Stimulated activated CD8-positive, alpha-beta memory T cell treated with anti-CD3 and anti-CD28 coated beads, Interleukin-7, amount 100 ng/mL, for 48 hours (primary cell): ENCODE data around the gene S100A7A.
"Not testable (repeated sequence)": the region's sequence is repeated elsewhere in the genome, so short reads cannot be mapped to it uniquely, and the experiment has no call there.

Experiments
- DNase-seq, 2 donors: peaks; one replicate each; pipeline ENCODE4 v3.0.0-alpha.2; 2020; ENCODE audit warnings: low read depth in 1 of 2; ENCODE audit errors: extremely low read depth in 1 of 2

Gene S100A7A

DNA sequence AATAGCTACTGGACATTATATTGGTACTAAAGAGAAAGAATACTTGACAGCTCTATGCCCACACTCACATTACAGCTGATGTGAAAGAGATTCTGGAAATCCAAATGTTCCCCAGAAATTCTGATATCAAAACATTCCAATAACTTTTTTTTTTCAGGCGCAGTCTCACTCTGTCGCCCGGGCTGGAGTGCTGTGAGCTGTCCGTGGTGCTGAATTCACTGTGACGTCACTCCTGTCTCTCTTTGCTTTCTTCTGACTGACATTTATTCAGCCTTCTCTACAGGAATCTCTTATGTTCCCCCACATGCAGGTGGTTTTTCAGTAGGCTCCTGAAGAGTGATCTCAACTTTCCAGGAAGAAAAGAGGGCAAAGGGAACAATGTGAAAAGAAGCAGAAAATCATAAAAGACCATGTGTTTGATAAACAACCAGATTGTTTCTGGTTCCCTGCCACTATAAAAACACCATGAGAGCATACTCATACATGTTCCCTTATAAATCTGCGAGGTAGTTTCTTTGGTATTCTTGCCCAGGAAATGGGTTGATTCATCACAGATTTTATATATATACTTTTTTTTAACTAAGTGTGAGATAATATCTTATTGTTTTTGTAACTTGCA lies 6.2 kb downstream of the S100A7A start:
- DNase-seq = peak; percentile 20 to 23

DNA sequence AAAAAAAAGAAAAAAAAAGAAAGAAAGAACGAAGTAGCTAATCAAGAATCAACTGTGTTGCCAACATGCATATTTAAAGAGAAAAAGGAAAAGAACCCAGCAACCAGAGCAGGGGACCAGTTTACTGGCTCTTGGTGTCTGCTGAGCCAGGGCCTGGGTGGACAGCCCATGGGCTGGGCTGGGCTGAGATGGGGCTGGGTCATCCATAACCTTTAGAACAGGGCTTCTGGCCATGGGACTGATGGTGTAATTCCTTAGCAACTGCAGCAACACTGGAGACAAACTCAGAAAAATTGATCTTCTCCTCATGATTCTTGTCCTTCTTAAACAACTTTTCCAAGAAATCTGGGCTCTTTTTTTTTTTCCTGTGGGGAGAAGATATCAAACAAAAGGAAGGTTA lies 10.5 kb downstream of the S100A7A start:
- no peak for DNase-seq

DNA sequence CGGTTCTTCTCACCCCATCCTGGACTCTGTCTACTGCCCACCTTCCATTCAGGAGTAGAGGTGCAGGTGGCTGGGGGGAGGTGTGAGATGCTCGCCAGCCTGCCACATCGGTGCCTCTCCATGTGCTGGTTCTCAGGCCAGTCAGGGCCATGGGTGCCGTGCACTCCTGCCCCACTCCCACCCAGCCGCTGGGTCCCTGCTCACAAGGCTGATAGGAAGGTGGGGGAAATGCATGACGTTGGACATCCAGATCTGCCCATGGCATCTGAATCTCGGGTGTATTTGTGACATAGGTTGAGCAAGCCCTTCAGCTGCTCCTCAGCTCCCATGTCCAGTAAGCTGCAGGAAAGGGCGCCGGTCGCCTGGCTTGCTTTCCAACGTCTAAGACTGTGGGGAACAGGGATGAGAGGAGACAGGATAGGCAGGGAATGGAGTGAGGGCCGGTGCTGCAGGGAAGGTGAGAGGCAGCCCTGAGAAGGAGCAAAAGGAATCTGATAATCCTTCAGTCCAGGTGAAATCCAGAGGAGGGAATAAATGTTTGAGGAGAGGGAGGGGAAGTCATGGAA lies 11.8 kb downstream of the S100A7A start:
- no peak for DNase-seq

DNA sequence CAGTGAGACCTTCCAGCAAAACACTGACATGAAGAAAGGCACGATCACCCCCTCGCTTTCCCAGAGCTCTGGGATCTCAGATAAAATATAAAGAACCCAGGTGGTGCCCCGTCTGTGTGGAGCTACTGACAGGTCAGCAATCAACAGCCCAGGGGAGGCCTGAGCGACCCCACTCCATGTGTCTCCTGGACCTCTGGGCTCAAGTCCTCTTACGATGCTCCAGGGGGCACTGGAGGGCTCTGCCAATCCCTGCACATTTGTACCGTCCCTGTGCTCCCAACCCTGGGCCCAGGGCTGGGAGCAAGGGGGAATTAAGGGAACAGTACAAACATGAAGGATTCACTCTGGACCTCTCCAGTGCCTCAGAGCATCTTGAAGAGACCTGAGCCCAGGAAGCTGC lies 12.5 kb downstream of the S100A7A start:
- no peak for DNase-seq

DNA sequence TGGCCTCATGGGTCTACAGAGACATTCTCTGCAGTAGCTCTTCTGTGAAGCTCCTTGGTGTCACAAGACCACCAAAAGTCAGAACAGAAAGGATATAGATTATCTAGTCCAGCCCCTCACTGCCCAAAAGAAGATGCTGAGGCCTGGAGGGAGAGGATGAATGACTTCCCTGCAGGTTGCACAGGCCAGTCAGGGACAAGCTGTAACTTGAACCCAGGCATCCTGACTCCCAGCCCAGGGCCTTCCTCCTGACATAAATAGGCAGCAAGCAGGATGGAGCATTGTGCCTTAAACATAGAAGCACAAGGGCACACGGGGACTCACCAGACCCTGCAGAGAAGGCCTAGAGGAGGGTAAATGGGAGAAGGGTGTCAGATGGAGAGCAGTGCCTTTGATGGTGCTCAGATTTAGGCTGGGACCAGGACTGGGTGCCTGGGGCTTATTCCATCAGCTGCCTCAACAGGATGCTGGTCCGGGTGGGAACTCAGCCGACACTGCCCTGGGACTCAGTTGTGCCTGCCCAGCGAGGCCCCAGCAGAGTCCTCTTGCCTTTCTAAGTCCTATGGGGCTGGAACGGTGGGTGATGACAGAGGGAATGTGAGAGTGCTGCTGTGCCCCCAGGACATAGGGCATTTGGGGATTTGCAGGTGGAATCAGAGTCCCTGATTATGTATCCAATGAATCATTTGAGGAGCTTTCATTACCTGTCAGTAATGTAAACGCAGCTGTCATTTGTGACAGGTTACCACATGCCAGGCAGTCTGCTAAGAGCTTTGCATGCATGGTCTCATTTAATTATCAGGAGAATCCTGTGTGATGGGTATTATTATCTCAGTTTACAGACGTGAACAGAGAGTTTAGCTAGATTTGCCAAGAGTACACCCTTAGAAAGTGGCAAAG lies 13.2 kb downstream of the S100A7A start:
- DNase-seq = no peak

DNA sequence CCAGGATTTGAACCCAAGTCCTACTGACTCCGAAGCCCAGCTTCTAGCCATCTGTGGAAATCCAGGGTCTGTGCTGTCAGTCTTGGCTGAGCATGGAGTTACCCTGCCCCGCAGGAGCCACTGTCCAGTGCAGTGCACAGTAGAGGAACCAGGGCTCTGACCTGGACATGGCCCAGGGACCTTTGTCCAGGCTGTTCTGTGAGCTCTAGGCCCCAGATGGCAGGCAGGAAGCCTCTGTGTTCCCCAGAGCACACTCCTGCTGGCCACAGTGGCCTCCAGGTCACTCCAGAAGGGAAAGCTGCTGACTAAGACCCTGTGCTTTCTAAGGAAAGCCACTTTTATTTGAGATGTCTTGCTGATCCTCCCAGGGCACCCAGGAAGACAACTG lies 13.8 kb downstream of the S100A7A start:
- no peak for DNase-seq

DNA sequence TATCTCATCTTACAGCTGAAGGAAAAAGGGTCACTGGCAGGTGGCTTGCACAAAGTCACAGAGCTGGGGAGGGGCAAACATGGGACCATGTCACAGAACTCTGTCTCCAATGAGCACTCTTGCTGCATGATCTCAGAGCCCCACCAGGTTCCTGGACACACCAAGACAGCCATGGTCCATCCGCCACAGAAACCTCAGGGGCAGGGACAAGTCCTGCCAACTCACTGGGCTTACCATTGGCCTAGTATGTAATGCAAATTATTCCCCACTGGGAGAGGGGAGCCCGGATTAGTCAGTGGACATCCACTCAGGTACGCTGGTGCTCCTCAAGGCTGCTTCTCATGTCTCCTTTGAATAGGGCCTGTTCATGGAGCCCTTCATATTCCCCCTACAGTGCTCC lies 14.2 kb downstream of the S100A7A start:
- DNase-seq = no peak

DNA sequence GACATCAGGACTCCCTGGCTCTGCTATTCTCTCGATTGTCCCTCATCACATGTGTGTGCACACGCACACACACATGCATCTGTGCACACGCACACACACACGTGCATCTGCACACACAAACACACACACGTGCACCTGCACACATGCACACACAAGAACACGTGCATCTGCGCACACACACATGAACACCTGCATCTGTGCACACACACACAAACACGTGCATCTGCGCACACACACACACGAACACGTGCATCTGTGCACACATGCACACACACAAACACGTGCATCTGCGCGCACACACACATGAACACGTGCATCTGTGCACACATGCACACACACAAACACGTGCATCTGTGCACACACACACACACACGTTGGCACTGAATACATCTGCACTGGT lies 14.7 kb downstream of the S100A7A start:
- DNase-seq = no peak

DNA sequence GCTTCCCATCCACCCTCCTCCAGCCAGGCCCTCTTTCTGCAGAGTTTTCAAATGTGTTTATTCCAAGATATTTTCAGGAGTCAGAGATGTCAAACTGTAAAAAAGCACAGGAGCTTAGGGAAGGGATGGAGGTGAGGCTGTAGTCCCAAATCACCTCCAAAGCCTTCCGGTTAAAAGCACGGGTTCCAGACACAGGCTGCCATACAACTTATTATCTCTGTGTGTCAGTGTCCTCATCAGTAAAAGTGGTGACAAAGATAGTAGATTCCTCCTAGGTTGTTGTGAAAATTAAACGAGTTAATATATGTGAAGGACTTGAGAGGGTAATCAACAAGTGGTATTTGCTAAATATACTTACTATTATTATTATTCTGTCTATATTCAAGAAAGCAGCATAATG lies 15.1 kb downstream of the S100A7A start:
- no peak for DNase-seq

DNA sequence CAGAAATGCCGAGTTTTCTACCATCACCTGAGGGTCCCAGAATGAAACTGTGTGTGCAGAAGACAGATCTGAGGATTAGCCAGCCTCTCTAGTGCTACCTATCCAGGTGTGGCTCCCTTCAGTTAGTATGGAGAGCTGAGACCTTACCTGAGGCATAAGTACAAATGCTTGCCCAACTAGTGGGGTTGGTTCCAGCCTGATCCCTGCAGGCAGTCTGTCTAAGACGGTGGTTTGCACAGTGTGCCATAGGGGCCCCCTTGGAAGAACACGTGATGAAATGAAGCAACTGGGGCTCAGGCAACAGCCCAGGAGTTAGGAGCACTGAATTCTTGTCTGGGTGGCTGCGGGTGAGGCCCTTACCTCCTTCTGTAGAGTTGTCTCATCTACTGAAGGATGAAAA lies 15.6 kb downstream of the S100A7A start:
- no peak for DNase-seq

DNA sequence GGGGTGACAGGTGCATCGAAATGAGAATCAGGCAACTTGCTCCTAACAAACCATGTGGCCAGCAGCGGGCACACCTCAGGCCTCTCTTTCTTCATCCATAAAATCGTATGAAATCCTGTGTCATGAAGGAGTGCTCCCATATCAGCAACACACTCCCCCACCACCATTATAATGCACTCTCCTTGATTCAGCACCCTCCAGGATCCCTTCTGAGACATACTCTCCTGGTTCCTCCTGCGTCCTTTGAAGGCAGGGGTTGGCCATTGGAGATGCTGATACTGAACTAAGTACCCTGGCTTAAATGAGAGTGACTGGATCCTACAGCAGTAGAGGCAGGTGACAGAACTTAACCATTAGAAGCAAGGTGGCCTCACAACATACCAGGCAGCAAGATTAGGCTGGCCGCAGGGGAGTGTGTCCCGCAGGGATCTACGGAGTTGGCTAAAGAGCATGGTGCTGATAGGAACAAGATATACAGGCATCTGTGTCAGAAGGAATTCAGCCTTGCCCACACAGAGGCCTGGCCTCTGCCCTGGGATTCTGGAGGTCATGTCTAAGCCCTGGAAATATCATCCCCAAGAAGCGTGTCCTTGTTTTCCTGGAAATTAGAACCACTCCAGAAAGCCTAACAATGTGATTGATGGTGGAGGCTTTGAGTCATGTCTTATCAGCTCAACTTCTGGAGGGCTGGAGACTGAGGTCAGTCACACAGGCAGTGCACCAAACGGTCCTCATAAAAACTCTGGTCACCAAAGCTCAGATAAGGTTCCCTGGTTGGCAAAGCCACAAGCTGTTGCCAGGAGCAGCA lies 16.8 kb downstream of the S100A7A start:
- no peak for DNase-seq

DNA sequence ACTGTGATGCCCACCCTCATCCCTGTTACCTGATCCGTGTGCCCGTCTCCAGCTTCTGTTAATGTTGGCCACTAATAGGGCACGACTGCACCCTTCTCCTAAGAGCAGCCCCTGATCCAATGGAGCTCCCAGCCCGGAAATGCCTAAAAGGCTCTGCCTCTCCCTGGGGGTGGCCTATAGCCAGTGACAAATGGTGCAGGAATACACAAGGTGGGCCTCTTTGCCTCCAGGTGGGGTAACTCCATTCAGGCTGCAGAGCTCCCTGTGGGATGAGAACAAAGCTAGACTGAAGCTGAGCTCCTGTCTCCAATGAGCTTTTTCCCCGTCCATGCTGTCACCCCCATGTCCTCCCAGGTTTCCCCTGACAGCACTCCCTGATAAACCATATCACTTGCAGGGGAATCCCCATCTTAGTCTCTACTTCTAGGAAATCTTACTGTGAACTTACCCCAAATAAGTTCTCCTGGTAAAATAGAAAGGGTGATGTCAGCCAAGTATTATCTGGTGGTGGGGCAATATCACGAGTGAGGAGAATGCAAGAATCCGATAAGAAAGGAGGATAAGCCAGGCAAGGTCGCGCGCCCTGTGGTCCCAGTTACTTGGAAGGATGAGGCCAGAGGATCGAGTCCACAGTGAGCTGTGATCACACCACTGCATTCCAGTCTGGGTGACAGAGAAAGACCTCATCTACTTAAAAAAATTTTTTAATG lies 18.6 kb downstream of the S100A7A start:
- no peak for DNase-seq

DNA sequence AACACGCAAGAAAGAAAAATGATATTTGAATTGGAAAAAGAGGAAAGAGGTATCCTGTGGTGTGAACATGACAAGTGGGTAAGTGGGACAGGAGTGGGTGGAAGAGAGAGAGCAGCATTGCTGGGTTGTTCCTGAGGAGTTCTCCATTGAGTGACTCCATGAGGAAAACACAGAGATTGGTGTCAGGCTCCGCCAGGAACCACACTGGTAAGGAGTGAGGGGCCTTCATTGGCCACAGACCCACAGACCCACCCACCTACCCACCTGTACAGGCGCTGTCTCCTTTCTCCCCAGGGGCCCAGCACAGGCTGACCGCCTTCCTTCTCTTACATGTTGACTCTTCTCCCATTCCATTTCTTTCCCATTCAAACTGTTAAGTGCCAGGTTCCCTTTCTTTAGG lies 20.9 kb downstream of the S100A7A start:
- DNase-seq = no peak

DNA sequence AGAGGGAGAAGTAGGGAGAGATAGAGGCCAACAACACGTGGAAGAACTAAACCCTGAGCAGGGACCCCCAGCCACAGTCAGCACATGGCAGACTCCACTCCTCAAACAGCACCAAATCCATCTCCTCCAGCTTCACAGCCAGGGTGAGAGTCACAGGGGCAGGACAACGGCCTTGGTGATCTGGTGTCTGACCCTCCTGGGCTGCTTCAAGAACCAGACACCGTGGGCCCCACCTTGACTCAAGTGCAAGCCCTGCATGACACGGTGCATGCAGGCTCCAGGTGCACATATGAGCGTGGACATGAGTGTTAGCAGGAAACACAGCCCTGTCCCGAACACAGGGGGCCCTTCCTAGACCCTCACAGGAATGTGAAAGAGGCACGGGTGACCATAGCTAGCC lies 22.3 kb downstream of the S100A7A start:
- DNase-seq = no peak

DNA sequence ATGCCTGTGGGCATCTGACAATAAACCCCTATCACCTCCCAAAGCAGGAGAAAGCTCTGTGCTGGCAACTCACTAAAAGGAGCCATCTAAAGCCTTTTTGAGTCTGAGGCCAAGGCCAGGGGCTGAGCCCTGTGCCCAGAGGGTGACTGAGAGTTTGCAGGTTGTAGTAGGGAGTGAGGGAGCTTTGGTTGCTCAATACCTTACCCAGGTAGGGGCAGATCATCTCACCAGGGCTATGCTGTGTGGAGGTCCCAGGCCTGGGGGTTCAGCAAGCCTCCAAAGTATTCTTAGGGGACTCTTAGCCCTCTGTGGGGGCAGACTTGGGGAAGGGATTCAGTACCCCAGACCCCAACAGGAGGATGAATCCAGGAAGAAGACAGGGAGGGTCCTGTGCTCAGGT lies 23.0 kb downstream of the S100A7A start:
- no peak for DNase-seq

DNA sequence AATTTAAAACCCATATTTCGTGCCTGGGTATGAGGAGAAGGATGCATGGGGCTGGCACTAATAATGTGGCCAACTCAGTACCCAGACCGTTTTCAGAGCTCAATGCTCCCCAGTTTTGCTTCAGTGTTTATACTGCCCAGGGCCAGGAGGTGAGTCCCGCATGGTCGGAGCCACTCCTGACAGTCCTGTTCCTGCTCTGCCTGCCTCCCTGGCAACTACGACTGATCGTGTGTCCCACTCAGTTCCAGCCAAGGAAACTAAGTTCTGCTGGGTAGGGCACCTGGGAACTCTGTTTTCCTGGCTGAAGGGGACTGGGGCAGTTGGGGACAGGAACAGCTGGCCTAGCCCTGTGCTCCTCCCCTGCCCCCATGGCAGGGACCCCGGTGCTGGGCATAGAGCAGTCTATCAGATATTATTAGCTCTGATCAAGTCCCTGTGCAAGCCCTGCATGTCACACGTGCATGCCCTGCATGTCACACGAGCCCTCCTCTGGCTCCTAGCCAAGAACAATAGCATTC lies 25.0 kb downstream of the S100A7A start:
- no peak for DNase-seq

DNA sequence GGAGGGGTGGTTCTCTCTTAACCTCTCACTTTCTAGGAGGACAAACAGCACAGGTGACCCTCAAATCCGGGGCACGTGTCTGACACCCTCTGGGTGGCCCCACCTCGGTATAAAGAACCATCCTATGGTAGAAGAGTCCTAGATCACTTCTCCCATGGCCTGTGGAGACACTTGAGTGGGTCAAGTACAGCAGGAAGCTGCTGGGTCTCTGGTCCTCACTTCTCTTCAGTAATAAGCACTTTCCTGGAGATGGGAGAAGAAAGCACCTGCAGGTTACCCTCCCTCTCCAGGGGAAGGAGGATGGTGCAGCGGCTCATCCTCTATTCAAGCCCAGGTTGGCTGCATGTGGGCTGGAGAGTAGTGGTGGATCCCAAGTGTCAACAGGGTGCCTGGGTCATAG lies 27.2 kb downstream of the S100A7A start:
- DNase-seq = no peak

DNA sequence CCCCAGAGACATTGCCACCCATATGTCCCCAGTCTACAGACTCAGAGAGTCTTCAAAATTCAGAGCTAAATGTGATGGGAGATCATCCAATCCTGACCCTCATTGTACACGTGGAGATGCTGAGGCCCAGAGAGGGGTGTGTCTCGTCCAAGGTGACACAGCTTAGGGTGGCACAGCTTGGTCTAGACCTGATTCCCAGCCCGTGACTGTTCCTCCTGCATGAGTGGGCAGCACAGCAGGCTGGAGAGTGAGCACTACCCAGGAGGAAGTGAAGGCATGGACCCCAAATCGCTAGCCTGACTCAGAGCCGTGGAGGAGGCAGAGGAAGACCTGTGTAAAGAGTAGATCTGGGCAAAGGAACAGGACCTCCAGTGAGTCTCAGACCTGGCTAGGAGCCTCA lies 27.8 kb downstream of the S100A7A start:
- DNase-seq = no peak

DNA sequence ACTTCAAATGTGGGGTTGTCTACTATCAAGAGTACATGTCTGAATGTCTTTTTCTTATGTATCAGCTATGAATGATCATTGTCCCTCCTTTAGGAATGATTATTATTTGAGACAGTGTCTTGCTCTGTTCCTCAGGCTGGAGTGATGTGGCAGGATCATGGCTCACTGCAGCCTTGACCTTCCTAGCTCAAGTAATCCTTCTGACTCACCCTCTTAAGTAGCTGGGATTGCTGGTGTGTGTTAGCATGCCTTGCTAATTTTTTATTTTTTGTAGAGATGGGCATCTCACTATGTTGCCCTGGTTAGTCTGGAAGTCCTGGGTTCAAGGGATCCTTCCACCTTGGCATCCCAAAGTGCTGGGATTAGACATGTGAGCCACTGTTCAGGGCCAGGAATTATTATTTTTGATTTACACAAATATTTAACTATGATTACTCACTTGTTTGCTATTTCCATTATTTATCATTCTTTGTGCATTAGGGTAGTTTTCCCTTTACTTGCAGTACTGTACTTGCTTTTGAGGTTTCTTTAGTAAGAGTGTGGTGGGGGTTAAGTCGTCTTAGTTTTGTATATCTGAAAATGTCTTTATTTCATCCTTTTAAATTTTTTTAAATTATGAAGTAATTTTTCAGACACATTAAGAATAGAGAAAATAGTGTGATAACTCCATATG lies 31.3 kb downstream of the S100A7A start:
- DNase-seq = no peak

DNA sequence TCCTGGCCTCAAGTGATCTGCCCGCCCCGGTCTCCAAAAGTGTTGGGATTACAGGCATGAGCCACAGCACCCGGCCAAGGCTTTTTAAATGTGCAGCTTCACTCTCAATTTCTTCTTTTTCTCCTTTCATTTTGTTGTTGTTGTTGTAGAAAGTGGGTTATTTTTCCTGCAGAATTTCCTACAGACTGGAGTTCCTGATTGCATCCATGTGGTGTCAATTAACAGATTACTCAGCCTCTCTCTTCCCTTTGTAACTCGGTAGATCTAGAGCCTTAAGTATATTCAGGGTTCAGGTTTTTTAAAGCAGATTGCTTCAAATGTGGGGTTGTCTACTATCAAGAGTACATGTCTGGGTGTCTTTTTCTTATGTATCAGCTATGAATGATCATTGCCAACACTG lies 32.5 kb downstream of the S100A7A start:
- DNase-seq = not testable (repeated sequence)
